ENCODE data around the gene ZNF787. TPM values are rescaled to one million over a fixed set of nuclear protein-coding genes. Genes with fewer than 3 reads are reported as not detected.

Gene ZNF787
- total RNA-seq, 5 donors from 2014 or later (not counting 1 experiment from before 2014, with no cell fraction given): 20.6 to 38.6 (median 34.9) TPM

GRCh38 chr19:56105090-56105701 is 15.9 kb downstream of the ZNF787 start:
- POLR2A ChIA-PET: interaction anchor here in 1 of 2 donors (0.6 kb wide), 1 partner anchor 108 kb away, joined by 4 read pairs; no protein-coding TSS in a partner anchor
- H3K36me3 Mint-ChIP-seq: peaks cover 11% of the 10 kb centered on the region
- WGBS (ENCODE audit: insufficient coverage): 31% methylated on average over 19 of the region's 22 CpGs
- peaks cover 37 to 43% (median 38%) of the 10 kb centered on the region in 3 donors for H3K4me1 Mint-ChIP-seq
- H3K36me3 ChIP-seq (ENCODE audit: control insufficient read depth in 2 of 2, extremely low read depth in 1 of 2, insufficient read depth in 1 of 2, low read length in 1 of 2): peaks cover 8 to 22% of the 10 kb centered on the region in 2 donors
- CTCF ChIA-PET: interaction anchor here (0.6 to 1.4 kb wide), 4 partner anchors 16 to 148 kb away, joined by 3 to 8 read pairs (median 3); partner anchors contain the start of gene ZNF787 (in 1 of the 2)
- H3K9me3 ChIP-seq: no peaks in the 10 kb centered on the region
- peak in 33 of 35 experiments; percentile 21 to 70 (median 47) for DNase-seq
- peak; percentile 64 to 82 (median 68) for ATAC-seq (replicated peaks in 1 of 4)
- H3K27me3 Mint-ChIP-seq: no peaks in the 10 kb centered on the region
- no peaks in the 10 kb centered on the region for H3K9me3 Mint-ChIP-seq
- H3K27ac Mint-ChIP-seq: no peak overlapping the region
- H3K4me1 ChIP-seq (ENCODE audit: control insufficient read depth in 1 of 2, extremely low read depth in 1 of 2, insufficient read depth in 2 of 2, low read length in 2 of 2): peaks cover 4 to 39% of the 10 kb centered on the region in 2 experiments
- H3K4me3 ChIP-seq (ENCODE audit: control insufficient read depth in 1 of 2, extremely low read depth in 1 of 2, low read length in 1 of 2): no peak overlapping the region
- H3K4me3 Mint-ChIP-seq: peak overlapping the region in 2 of 3 donors; percentile 4 to 65
- H3K27me3 ChIP-seq (replicated peaks in 1 of 2; ENCODE audit: control insufficient read depth in 2 of 2, extremely low read depth in 1 of 2, insufficient read depth in 2 of 2, low read length in 1 of 2): no peaks in the 10 kb centered on the region
- no peak overlapping the region for H3K27ac ChIP-seq (ENCODE audit: low read length)

DNA sequence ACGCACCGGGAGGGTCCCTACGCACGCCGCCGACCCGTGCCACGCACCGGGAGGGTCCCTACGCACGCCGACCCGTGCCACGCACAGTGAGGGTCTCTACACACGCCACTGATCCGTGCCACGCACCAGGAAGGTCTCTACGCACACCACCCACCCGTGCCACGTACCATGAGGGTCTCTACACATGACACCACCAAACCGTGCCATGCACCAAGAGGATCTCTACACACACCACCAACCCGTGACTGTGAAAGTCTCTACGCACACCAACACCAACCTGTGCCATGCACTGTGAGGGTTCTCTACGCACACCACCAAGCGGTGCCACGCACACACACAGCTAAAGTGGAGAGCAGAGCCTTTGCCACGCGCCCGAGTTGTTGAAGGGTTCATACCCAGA is 16.7 kb downstream of the ZNF787 start:
- peaks cover 36 to 41% (median 37%) of the 10 kb centered on the region in 3 donors for H3K4me1 Mint-ChIP-seq
- H3K4me1 ChIP-seq (ENCODE audit: control insufficient read depth in 1 of 2, extremely low read depth in 1 of 2, insufficient read depth in 2 of 2, low read length in 2 of 2): peaks cover 4 to 38% of the 10 kb centered on the region in 2 experiments
- no peaks in the 10 kb centered on the region for H3K27me3 ChIP-seq (replicated peaks in 1 of 2; ENCODE audit: control insufficient read depth in 2 of 2, extremely low read depth in 1 of 2, insufficient read depth in 2 of 2, low read length in 1 of 2)
- DNase-seq: no peak
- H3K27me3 Mint-ChIP-seq: no peaks in the 10 kb centered on the region
- WGBS (ENCODE audit: insufficient coverage): 98% methylated on average over 23 of the region's 29 CpGs
- no peaks in the 10 kb centered on the region for H3K9me3 Mint-ChIP-seq
- H3K27ac ChIP-seq (ENCODE audit: low read length): no peak overlapping the region
- H3K27ac Mint-ChIP-seq: peak overlapping the region in 1 of 2 donors; percentile 55
- no peak for ATAC-seq (replicated peaks in 1 of 4)
- POLR2A ChIA-PET: no interaction called here
- CTCF ChIA-PET: interaction anchor here (0.6 to 1.2 kb wide), 3 partner anchors 17 to 38 kb away, joined by 3 read pairs; partner anchors contain the start of gene ZNF787 (in 1 of the 2)
- H3K36me3 Mint-ChIP-seq: peaks cover 15% of the 10 kb centered on the region
- no peak overlapping the region for H3K4me3 ChIP-seq (ENCODE audit: control insufficient read depth in 1 of 2, extremely low read depth in 1 of 2, low read length in 1 of 2)
- H3K9me3 ChIP-seq: no peaks in the 10 kb centered on the region
- H3K4me3 Mint-ChIP-seq: no peak overlapping the region
- H3K36me3 ChIP-seq (ENCODE audit: control insufficient read depth in 2 of 2, extremely low read depth in 1 of 2, insufficient read depth in 1 of 2, low read length in 1 of 2): peaks cover 9 to 22% of the 10 kb centered on the region in 2 donors

GRCh38 chr19:56103027-56103614 is 18.0 kb downstream of the ZNF787 start:
- Mint-ChIP-seq H3K27me3 (no peaks in the 10 kb centered on the region), H3K4me1 (peaks cover 24 to 33% (median 28%) of the 10 kb centered on the region in 3 donors), H3K4me3 (no peak overlapping the region), H3K27ac (no peak overlapping the region), H3K36me3 (peaks cover 15% of the 10 kb centered on the region), H3K9me3 (no peaks in the 10 kb centered on the region)
- ATAC-seq (replicated peaks in 1 of 4): no peak
- ChIA-PET CTCF (no interaction called here), POLR2A (no interaction called here)
- Histone ChIP-seq H3K9me3 (no peaks in the 10 kb centered on the region), H3K4me3 (ENCODE audit: control insufficient read depth in 1 of 2, extremely low read depth in 1 of 2, low read length in 1 of 2) (no peak overlapping the region), H3K36me3 (ENCODE audit: control insufficient read depth in 2 of 2, extremely low read depth in 1 of 2, insufficient read depth in 1 of 2, low read length in 1 of 2) (peaks cover 16 to 25% of the 10 kb centered on the region in 2 donors), H3K4me1 (ENCODE audit: control insufficient read depth in 1 of 2, extremely low read depth in 1 of 2, insufficient read depth in 2 of 2, low read length in 2 of 2) (peaks cover 4 to 25% of the 10 kb centered on the region in 2 experiments), H3K27ac (ENCODE audit: low read length) (no peak overlapping the region), H3K27me3 (replicated peaks in 1 of 2; ENCODE audit: control insufficient read depth in 2 of 2, extremely low read depth in 1 of 2, insufficient read depth in 2 of 2, low read length in 1 of 2) (no peaks in the 10 kb centered on the region)
- no peak for DNase-seq
- 89% methylated on average over 20 of the region's 20 CpGs for WGBS (ENCODE audit: insufficient coverage)

DNA sequence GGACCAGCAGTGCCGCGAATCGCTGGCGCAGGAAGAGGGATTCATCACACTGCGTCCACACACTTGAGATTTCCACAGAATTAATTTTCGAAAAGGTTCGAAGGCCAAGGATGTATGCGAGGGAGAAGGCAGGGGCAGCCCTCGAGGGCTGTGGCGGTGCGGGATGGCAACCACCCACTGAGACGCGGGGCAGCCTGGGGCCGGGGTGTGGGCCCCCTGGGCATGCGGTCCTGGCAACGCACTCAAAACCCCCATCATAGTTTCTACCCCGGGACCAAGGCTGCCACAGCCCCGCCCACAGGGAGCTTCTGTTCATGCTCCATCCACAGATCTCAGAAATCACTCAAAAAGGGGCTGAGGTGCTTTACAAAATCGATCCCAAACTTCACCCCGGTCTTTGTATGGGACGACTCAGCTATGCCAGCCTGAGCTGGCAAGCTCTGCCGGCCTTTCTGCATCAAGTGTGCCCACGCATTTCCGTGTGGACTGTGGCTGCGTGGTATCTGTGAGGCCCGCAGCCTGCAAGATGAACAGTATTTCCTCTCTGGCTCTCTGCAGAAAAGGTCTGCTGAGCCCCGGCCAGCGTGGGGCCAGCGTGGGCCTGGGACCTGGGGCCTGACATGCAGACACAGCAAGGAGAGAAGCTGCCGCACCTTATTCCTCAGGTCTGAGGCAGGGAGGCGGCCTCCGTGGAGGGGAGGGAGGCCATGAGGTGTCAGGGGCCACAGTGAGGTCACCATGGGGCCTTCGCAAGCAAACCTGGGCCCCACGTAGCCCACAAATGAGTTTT is 19.2 kb downstream of the ZNF787 start:
- 94% methylated on average over 28 of the region's 34 CpGs for WGBS (ENCODE audit: insufficient coverage)
- Histone ChIP-seq H3K4me1 (ENCODE audit: control insufficient read depth in 1 of 2, extremely low read depth in 1 of 2, insufficient read depth in 2 of 2, low read length in 2 of 2) (peaks cover 4 to 21% of the 10 kb centered on the region in 2 experiments), H3K4me3 (ENCODE audit: control insufficient read depth in 1 of 2, extremely low read depth in 1 of 2, low read length in 1 of 2) (no peak overlapping the region), H3K27me3 (replicated peaks in 1 of 2; ENCODE audit: control insufficient read depth in 2 of 2, extremely low read depth in 1 of 2, insufficient read depth in 2 of 2, low read length in 1 of 2) (no peaks in the 10 kb centered on the region), H3K27ac (ENCODE audit: low read length) (no peak overlapping the region), H3K36me3 (ENCODE audit: control insufficient read depth in 2 of 2, extremely low read depth in 1 of 2, insufficient read depth in 1 of 2, low read length in 1 of 2) (peaks cover 21 to 26% of the 10 kb centered on the region in 2 donors), H3K9me3 (no peaks in the 10 kb centered on the region)
- ATAC-seq (replicated peaks in 1 of 4): no peak
- H3K4me1 Mint-ChIP-seq: peaks cover 19 to 25% (median 23%) of the 10 kb centered on the region in 3 donors
- H3K9me3 Mint-ChIP-seq: no peaks in the 10 kb centered on the region
- H3K27me3 Mint-ChIP-seq: no peaks in the 10 kb centered on the region
- no peak for DNase-seq
- H3K27ac Mint-ChIP-seq: no peak overlapping the region
- peaks cover 15% of the 10 kb centered on the region for H3K36me3 Mint-ChIP-seq
- ChIA-PET POLR2A (no interaction called here), CTCF (no interaction called here)
- no peak overlapping the region for H3K4me3 Mint-ChIP-seq

DNA sequence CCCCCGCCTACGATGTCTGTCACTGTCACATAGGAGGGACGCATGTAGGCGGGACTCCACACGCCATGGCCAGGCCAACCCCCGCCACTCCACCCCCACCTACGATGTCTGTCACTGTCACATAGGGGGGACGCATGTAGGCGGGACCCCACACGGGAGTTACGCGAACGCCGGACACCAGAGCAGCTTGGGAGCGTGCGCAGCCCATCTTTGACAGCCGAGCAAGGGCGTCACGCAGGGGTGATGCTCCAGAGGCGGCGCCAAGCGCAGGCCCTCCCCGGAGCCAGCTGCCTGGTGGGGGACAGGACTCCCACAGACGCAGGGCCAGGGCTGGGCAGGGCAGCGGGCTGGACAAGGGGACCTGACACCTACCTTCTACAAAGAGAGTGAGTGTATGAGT is 20.0 kb downstream of the ZNF787 start:
- Histone ChIP-seq H3K27me3 (replicated peaks in 1 of 2; ENCODE audit: control insufficient read depth in 2 of 2, extremely low read depth in 1 of 2, insufficient read depth in 2 of 2, low read length in 1 of 2) (no peaks in the 10 kb centered on the region), H3K4me3 (ENCODE audit: control insufficient read depth in 1 of 2, extremely low read depth in 1 of 2, low read length in 1 of 2) (no peak overlapping the region), H3K27ac (ENCODE audit: low read length) (no peak overlapping the region), H3K4me1 (ENCODE audit: control insufficient read depth in 1 of 2, extremely low read depth in 1 of 2, insufficient read depth in 2 of 2, low read length in 2 of 2) (peaks cover 4 to 12% of the 10 kb centered on the region in 2 experiments), H3K36me3 (ENCODE audit: control insufficient read depth in 2 of 2, extremely low read depth in 1 of 2, insufficient read depth in 1 of 2, low read length in 1 of 2) (peaks cover 22 to 26% of the 10 kb centered on the region in 2 donors), H3K9me3 (no peaks in the 10 kb centered on the region)
- no peak for DNase-seq
- peaks cover 13% of the 10 kb centered on the region for H3K36me3 Mint-ChIP-seq
- ATAC-seq (replicated peaks in 1 of 4): no peak
- H3K27ac Mint-ChIP-seq: no peak overlapping the region
- 95% methylated on average over 15 of the region's 25 CpGs for WGBS (ENCODE audit: insufficient coverage)
- ChIA-PET POLR2A (no interaction called here), CTCF (no interaction called here)
- H3K9me3 Mint-ChIP-seq: no peaks in the 10 kb centered on the region
- peaks cover 11 to 17% (median 15%) of the 10 kb centered on the region in 3 donors for H3K4me1 Mint-ChIP-seq
- H3K27me3 Mint-ChIP-seq: no peaks in the 10 kb centered on the region
- no peak overlapping the region for H3K4me3 Mint-ChIP-seq

All from T-cell (primary cell).